Right cardiac atrium (tissue), 5 donors: Measurements from ENCODE around the gene NCOA1. TPM values are rescaled to one million over a fixed set of nuclear protein-coding genes. Genes with fewer than 3 reads are reported as not detected.

ENCODE experiments used
- ATAC-seq, 2 donors: fragments of 200-7000 bp; cut with Tn5 transposase; one replicate each; pipeline versions ENCODE4 v1.8.0 to v1.9.1; 2020; ENCODE audit warnings: moderate library complexity in 2 of 2, mild to moderate bottlenecking in 1 of 2
- DNase-seq, 3 donors: peaks; one replicate each; pipeline ENCODE4 v3.0.0-alpha.2; 2020
- H3K27ac ChIP-seq: one replicate; pipeline ENCODE4 v1.5.1; 2013; ENCODE audit warnings: mild to moderate bottlenecking, low read length, control low read depth, moderate library complexity
- H3K27me3 ChIP-seq: one replicate; pipeline ENCODE4 v1.6.1; 2013; ENCODE audit not compliant: control insufficient read depth, insufficient read depth
- H3K4me1 ChIP-seq: one replicate; pipeline ENCODE4 v1.6.1; 2013; ENCODE audit warnings: low read length; ENCODE audit not compliant: control insufficient read depth, insufficient read depth
- H3K4me3 ChIP-seq: one replicate; pipeline ENCODE4 v1.5.1; 2013; ENCODE audit warnings: low read length, control low read depth
- H3K9me3 ChIP-seq: one replicate; pipeline ENCODE4 v1.6.1; 2013; ENCODE audit warnings: low read length; ENCODE audit not compliant: control insufficient read depth
- WGBS: extraction: QIAGEN DNeasy Blood & Tissue Kit; methylation state at CpG from one replicate; pipeline ENCODE4 v1.1.7; 2013; 5-methylcytosine and 5-hydroxymethylcytosine counted together
- intact Hi-C, 4 donors: fragments of 100-400 bp; cut with DNase I; formaldehyde crosslinking; loops; one replicate each; pipeline versions ENCODE4 v1.11.0 to v1.14.0; 2022 to 2023
- polyA plus RNA-seq: library from polyadenylated mRNA; stranded (reverse); fragments of 200-250 nt; gene quantifications from one replicate; pipeline ENCODE4 v1.2.3, GENCODE V29; 2013
- total RNA-seq, 4 donors: library from RNA; stranded (reverse); fragmentation: NEBNext Ultra II Directional; extraction: Animal tissue kit (Norgen Biotek cat#: 25700); gene quantifications; one replicate each; pipeline ENCODE4 v1.2.1, GENCODE V29; 2021
- donor health status: healthy with polysubstance abuse.
- donor health status: DM: no; HTN: yes; CAD: no.
- donor health status: DM: no; HTN: no; CAD: no.
- donor health status: DM: no; HTN: yes; CAD: no; lungs with severe emphysema.
- donor health status: DM: yes; HTN: yes; CAD: no.

The NCOA1 gene
- total and polyA plus RNA-seq, 5 donors = 11.8 to 37.1 (median 34.6) TPM

DNA sequence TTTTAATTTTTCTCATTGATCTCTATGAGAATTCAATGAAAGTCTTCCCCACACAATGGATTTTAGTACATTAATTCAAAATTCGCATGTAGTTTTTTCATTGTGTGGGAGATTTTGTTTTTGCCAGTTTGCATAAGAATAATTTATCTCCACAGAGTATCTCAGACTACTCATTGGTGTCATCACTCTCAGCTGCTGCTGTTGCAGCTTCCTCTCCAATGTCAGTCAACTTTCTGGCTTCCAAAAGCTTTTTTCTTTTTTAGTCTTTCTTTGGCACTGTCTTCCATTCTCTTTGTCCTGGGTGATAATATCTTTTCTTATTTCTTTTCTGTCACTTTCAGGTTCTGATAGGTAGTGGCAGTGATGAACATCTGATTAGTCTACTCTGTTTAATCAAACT, 251.7 kb downstream of the NCOA1 start:
- DNase-seq = no peak
- intact Hi-C loops = no loop called here
- no peak for ATAC-seq

DNA sequence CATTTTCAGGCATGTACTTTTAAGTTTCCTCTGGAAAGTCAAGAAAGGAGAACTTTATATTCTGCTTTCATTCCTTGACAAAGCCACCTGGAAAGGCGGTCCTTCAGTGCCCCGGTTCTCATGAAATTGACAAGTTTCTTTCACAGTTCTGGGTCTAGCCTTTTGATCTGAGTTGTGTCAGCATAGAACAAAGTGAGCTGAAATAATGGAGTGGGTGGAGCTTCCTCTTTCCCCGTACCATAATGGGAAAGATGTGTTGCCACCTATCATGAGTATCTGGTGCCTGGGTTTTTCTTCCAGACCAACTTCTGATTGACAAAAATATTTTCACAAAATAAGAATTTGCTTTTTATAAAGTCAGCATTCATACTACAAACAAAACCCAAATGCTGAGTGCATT, 252.9 kb downstream of the NCOA1 start:
- intact Hi-C loops = no loop called here
- H3K27ac ChIP-seq = no peak overlapping the region
- WGBS = 65% methylated on average over 3 of the region's 3 CpGs

More for the DNA sequence above, 251.7 kb downstream of the NCOA1 start:
- H3K4me1 ChIP-seq = no peaks in the 10 kb centered on the region
- H3K27me3 ChIP-seq = no peaks in the 10 kb centered on the region
- H3K27ac ChIP-seq = no peak overlapping the region
- no peaks in the 10 kb centered on the region for H3K9me3 ChIP-seq
- 75% methylated on average over 1 of the region's 1 CpG for WGBS
- no peak overlapping the region for H3K4me3 ChIP-seq

DNA sequence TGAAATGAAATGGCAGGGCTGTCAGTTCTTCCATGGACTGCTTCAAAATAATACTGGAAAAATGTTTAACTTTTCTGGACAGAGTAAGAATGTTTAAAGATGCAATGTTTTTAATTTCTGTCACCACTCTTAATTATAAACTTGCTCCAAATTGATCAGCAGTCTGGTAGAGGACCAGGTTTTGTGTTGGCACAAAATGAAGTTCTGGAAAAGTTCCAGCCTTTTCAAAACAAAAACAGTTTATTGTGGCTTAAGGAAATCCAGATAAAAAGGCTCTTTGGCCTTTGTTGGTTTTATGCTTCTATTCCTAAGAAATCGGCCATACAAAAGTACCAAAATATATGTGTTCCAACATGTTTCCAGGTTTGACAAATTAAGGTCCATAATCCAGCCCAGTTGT, 253.3 kb downstream of the NCOA1 start:
- no peaks in the 10 kb centered on the region for H3K9me3 ChIP-seq
- intact Hi-C loops = no loop called here
- H3K27me3 ChIP-seq = no peaks in the 10 kb centered on the region
- H3K4me1 ChIP-seq = no peaks in the 10 kb centered on the region
- no peak overlapping the region for H3K4me3 ChIP-seq
- H3K27ac ChIP-seq = no peak overlapping the region
- DNase-seq (no peak), ATAC-seq (no peak)
- 49% methylated on average over 1 of the region's 1 CpG for WGBS

More for the DNA sequence above, 252.9 kb downstream of the NCOA1 start:
- Histone ChIP-seq H3K4me3 (no peak overlapping the region), H3K9me3 (no peaks in the 10 kb centered on the region), H3K4me1 (no peaks in the 10 kb centered on the region), H3K27me3 (no peaks in the 10 kb centered on the region)
- ATAC-seq = no peak
- no peak for DNase-seq

DNA sequence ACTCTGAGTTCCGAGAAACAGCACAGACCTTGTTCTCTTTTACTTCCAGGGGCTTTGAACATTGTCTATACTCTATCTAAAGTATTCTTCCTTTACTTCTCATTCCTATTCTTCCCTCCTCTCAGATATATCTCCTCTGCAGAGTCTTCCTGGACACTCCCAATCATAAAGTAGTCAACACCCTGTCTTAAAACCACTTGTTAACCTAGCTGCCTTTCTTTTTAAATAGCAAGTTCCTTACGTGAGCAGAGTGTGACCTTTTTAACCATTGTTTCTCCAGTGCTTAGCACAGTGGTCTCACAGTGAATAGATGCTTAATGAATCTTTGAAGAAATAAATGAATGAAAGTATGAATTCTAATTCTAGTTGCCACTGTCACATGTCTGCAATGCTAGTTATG, 254.8 kb downstream of the NCOA1 start:
- DNase-seq = no peak
- WGBS = 72% methylated on average over 2 of the region's 2 CpGs
- Histone ChIP-seq H3K27ac (no peak overlapping the region), H3K4me3 (no peak overlapping the region), H3K9me3 (no peaks in the 10 kb centered on the region), H3K27me3 (no peaks in the 10 kb centered on the region), H3K4me1 (no peaks in the 10 kb centered on the region)
- no peak for ATAC-seq
- intact Hi-C loops = no loop called here

DNA sequence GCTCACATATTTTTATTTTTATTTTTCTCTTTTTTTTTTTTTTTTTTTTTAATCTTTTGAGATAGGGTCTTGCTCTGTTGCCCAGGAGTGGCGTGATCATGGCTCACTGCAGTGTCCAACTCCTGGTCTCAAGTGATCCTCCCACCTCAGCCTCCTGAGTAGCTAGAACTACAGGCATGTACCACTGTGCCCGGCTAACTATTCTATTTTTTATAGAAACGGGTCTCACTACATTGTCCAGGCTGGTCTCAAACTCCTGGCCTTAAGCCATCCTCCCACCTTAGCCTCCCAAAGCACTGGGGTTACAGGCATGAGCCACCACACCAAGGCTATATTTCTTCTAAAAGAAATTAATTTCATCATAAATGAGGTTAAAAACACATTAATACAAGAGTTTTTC, 256.2 kb downstream of the NCOA1 start:
- no peak for DNase-seq
- intact Hi-C loops = no loop called here
- no peak for ATAC-seq
- H3K27me3 ChIP-seq = no peaks in the 10 kb centered on the region
- no peak overlapping the region for H3K4me3 ChIP-seq
- H3K27ac ChIP-seq = no peak overlapping the region
- no peaks in the 10 kb centered on the region for H3K4me1 ChIP-seq
- no peaks in the 10 kb centered on the region for H3K9me3 ChIP-seq
- WGBS = 99% methylated on average over 3 of the region's 3 CpGs

DNA sequence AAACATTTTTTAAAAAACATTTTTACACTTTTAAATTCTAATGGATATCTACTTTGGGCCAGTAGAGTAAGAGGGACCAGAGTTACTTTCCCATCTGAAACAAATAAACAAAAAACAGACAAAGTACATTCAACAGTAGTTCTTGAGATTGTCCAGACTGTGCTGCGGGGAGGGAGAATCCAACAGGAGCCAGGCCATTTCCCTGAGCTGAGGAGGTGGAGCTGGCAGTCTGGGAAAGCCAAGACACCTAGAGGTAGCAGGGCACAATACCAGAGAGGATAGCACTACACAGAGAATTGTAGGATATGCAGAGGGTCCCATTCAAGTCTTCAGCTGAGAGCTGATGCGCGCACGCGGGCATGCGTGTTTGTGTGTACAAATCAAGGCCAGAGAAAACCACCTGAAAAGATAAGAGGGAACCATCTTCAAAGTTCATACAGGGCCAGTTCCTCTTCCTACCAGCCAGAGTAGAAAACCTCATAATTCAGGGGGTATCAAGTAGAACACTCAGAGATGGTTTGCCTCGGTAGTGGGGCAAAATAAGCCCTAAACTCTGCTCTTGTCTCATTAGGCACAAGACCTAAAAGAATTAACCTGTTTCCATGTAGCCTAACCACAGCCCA, 258.1 kb downstream of the NCOA1 start:
- WGBS = 95% methylated on average over 7 of the region's 7 CpGs
- intact Hi-C loops = no loop called here
- ATAC-seq (no peak), DNase-seq (no peak)
- Histone ChIP-seq H3K4me3 (no peak overlapping the region), H3K27me3 (no peaks in the 10 kb centered on the region), H3K9me3 (no peaks in the 10 kb centered on the region), H3K4me1 (no peaks in the 10 kb centered on the region), H3K27ac (no peak overlapping the region)

DNA sequence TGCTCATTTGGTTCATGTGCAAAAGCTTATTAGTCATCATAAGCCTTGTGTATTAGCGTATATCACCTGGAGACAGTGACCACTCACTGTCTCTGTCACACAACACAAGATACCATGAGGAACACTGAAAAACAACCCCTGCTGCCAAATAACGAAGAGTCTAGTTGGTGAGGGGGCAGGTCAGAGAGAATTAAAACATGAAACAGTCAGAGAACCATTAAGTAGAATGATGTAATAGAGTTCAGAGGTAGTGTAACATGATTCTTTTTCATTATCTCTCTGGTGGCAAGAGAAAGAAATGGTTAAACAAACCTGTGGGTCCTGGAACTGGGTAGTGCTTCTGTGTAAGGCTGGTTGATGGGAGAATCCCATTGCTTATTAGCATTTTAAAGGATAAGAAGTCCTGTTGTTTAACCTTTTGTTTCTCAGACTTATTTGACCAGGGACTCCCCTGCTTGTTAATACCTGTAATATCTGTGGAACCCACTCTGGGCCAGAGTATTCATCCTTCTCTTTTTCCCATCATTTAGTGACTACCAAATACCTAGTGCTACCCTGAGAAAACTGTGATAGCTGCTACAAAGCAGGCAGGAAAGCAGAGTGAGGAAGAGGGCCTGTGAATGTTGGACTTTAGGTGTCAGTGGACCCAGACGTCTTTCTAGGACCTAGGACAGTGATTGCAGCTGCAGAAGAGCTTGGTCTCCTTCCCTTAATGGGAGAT, 264.1 kb downstream of the NCOA1 start:
- WGBS = 83% methylated on average over 3 of the region's 3 CpGs
- intact Hi-C loops = no loop called here

DNA sequence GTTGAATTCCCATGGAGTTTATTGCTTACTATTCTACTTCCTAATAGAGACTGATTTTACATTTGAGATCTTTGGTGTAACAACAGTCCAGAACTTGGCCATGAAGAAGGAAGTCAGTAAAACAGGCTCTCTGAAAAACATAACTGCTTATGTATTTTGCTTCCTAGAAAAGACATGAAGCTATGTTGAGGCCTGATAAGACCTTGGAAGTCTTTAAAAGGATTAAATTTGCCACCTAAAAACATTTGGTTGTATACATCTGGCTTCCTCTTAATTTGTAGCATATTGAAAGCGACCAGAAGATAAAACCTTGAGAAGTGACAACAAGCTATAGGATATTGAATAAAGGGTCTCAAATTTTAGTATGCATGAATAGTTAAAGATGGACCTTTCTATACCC, 265.7 kb downstream of the NCOA1 start:
- Histone ChIP-seq H3K4me3 (no peak overlapping the region), H3K27ac (no peak overlapping the region), H3K4me1 (no peaks in the 10 kb centered on the region), H3K27me3 (no peaks in the 10 kb centered on the region), H3K9me3 (no peaks in the 10 kb centered on the region)
- intact Hi-C loops = no loop called here
- ATAC-seq (no peak), DNase-seq (no peak)
- 98% methylated on average over 1 of the region's 1 CpG for WGBS

More for the DNA sequence above, 264.1 kb downstream of the NCOA1 start:
- Histone ChIP-seq H3K9me3 (no peaks in the 10 kb centered on the region), H3K4me1 (no peaks in the 10 kb centered on the region), H3K4me3 (no peak overlapping the region), H3K27ac (no peak overlapping the region), H3K27me3 (no peaks in the 10 kb centered on the region)
- DNase-seq (no peak), ATAC-seq (no peak)

DNA sequence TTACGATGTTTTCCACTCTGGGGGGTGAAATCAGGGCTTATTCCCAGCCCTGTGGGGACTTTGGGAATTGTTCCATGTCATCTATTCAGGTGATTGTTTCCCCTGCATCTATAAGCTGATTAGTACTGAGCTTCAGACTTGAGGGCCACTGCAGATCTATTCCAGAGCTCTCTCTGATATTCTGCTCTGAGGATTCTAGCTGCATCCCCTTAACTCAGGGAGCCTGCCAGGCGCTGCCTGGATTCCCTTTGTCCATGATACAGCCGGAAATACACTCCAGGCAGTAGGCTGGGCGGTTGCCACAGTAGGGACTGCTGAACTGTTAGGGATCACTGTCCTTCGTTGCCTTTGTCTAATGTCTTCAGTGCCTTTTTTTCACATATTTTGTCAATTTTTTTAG, 270.8 kb downstream of the NCOA1 start:
- ATAC-seq (no peak), DNase-seq (peak in 1 of 3 donors; percentile 62)
- intact Hi-C loops = no loop called here
- H3K27ac ChIP-seq = no peak overlapping the region
- H3K9me3 ChIP-seq = no peaks in the 10 kb centered on the region
- H3K27me3 ChIP-seq = no peaks in the 10 kb centered on the region
- no peaks in the 10 kb centered on the region for H3K4me1 ChIP-seq
- WGBS = 83% methylated on average over 5 of the region's 5 CpGs
- no peak overlapping the region for H3K4me3 ChIP-seq

DNA sequence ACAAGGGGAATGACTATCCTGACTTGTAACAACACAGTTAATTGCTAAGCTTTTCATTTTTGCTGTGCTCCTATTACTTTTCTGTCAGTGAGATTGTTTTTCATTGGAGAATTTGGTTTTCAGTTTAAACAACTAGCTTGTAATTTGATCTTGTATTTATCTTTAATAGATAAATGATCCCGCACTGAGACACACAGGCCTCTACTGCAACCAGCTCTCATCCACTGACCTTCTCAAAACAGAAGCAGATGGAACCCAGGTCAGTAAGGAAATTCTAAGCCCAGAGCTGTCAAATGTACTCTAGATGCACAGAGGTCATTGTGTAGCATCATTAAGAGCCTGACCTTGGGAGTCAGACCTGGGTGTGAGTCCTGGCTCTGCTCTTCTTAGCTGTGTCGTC, 271.5 kb downstream of the NCOA1 start:
- Histone ChIP-seq H3K9me3 (no peaks in the 10 kb centered on the region), H3K4me3 (no peak overlapping the region), H3K4me1 (no peaks in the 10 kb centered on the region), H3K27me3 (no peaks in the 10 kb centered on the region), H3K27ac (no peak overlapping the region)
- ATAC-seq = no peak
- intact Hi-C loops = no loop called here
- 53% methylated on average over 2 of the region's 2 CpGs for WGBS
- DNase-seq = no peak

DNA sequence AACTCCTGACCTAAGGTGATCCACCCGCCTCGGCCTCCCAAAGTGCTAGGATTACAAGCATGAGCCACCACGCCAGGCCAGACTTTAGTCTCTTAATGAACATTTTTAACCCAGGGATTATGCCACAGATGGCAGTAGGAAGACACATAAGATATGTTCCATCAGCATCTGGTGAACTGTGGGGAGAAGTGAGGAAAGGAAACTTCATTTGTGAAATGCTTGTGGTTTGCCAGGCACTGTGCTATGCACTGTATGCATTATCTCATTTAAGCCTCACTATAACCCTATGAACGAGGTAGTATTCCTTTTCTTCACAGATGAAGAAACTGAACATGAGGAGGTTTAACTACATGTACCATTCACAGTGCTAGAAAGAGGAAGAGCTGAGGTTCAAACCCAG, 272.8 kb downstream of the NCOA1 start:
- no peaks in the 10 kb centered on the region for H3K9me3 ChIP-seq
- intact Hi-C loops = no loop called here
- 95% methylated on average over 4 of the region's 4 CpGs for WGBS
- no peaks in the 10 kb centered on the region for H3K27me3 ChIP-seq
- no peak for ATAC-seq
- no peaks in the 10 kb centered on the region for H3K4me1 ChIP-seq
- H3K27ac ChIP-seq = no peak overlapping the region
- no peak for DNase-seq
- no peak overlapping the region for H3K4me3 ChIP-seq
